SK-N-SH treated with all-trans-retinoic acid at 6 μM for 48 hours (cell line): ENCODE measurements around the gene ITGB2.

Experiments used
- CSDC2 ChIP-seq: fragments of 250-450 bp; sonication (Bioruptor Pico); IDR thresholded peaks from 2 replicates; pipeline ENCODE4 v1.5.0; 2020; ENCODE audit warnings: mild to moderate bottlenecking, moderate library complexity
- RARB ChIP-seq: fragments of 250-450 bp; sonication (Bioruptor Pico); IDR thresholded peaks from 2 replicates; pipeline ENCODE4 v1.8.0; 2021; ENCODE audit warnings: mild to moderate bottlenecking, moderate library complexity
- TCF4 ChIP-seq: fragments of 250-450 bp; sonication (Bioruptor Pico); IDR thresholded peaks from 2 replicates; pipeline ENCODE4 v1.8.0; 2021; ENCODE audit warnings: mild to moderate bottlenecking, moderate library complexity, borderline replicate concordance
- TOX ChIP-seq: fragments of 250-450 bp; sonication (Bioruptor Pico); IDR thresholded peaks from 2 replicates; pipeline ENCODE4 v1.8.0; 2021; ENCODE audit warnings: mild to moderate bottlenecking, moderate library complexity, borderline replicate concordance
- ZC3H10 ChIP-seq: fragments of 250-450 bp; sonication (Bioruptor Pico); IDR thresholded peaks from 2 replicates; pipeline ENCODE4 v1.5.1; 2021; ENCODE audit warnings: mild to moderate bottlenecking, moderate library complexity
- ZFP3 ChIP-seq: fragments of 250-450 bp; sonication (Bioruptor Pico); IDR thresholded peaks from 2 replicates; pipeline ENCODE4 v1.5.0; 2020; ENCODE audit warnings: mild to moderate bottlenecking, moderate library complexity
- ZNF8 ChIP-seq: fragments of 450-650 bp; formaldehyde crosslinking; IDR thresholded peaks from 2 replicates; pipeline ENCODE4 v1.5.0; 2020; ENCODE audit warnings: mild to moderate bottlenecking, moderate library complexity
- TF ChIP-seq, protein P1 (sequence below): fragments of 250-450 bp; sonication (Bioruptor Pico); IDR thresholded peaks from 2 replicates; pipeline ENCODE4 v1.8.0; 2020; ENCODE audit warnings: mild to moderate bottlenecking, moderate library complexity, borderline replicate concordance

DNA sequence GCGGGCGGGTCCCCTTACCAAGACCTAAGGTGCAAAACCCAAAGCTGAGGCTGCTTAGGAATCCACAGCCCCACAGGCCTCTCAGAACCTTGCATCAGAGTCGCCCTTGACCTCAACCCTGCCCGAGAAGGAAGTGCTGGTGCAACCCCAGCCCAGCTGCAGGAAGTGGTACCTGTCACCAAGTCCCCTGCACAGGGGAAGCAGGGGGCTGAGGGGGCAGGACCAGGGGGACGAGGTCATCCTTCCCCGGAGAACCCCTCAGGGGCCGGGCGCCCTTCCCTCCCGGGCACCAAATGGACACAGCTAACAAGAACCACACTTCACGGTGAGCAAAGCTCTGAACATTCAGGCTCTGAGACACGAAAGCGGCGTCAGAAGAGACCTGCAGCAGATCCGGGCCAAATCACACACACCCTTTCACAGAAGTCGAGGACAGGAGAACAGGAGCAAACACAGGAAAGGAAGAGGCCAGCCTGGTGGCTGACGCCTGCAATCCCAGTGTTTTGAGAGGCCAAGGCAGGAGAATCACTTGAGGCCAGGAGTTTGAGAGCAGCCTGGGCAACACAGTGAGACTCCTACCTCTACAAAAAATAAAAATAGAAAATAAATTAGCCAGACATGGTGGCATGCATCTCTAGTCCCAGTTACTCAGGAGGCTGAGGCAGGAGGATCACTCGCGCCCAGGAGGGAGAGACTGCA lies 6.4 kb downstream of the ITGB2 start:
- no peak for TF ChIP-seq ZNF8 (CRISPR knock-in tag)
- TF ChIP-seq TCF4 (CRISPR knock-in tag): no peak
- TF ChIP-seq TOX (CRISPR knock-in tag): no peak
- TF ChIP-seq ZC3H10 (CRISPR knock-in tag): no peak
- TF ChIP-seq, protein P1, sequence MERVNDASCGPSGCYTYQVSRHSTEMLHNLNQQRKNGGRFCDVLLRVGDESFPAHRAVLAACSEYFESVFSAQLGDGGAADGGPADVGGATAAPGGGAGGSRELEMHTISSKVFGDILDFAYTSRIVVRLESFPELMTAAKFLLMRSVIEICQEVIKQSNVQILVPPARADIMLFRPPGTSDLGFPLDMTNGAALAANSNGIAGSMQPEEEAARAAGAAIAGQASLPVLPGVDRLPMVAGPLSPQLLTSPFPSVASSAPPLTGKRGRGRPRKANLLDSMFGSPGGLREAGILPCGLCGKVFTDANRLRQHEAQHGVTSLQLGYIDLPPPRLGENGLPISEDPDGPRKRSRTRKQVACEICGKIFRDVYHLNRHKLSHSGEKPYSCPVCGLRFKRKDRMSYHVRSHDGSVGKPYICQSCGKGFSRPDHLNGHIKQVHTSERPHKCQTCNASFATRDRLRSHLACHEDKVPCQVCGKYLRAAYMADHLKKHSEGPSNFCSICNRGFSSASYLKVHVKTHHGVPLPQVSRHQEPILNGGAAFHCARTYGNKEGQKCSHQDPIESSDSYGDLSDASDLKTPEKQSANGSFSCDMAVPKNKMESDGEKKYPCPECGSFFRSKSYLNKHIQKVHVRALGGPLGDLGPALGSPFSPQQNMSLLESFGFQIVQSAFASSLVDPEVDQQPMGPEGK (CRISPR knock-in tag): no peak
- TF ChIP-seq RARB: no peak
- no peak for TF ChIP-seq CSDC2
- TF ChIP-seq ZFP3 (CRISPR knock-in tag): no peak
